22Rv1 (cell line): Measurements from ENCODE around the gene PSD2.

Experiments used
- ZFX ChIP-seq: fragments of 450-650 bp; IDR thresholded peaks from 2 replicates; pipeline ENCODE4 v1.6.1; 2017; ENCODE audit warnings: antibody characterized with exemption, borderline replicate concordance
- TF ChIP-seq, protein P1 (sequence below): fragments of 450-650 bp; IDR thresholded peaks from 2 replicates; pipeline ENCODE4 v1.5.1; 2017; ENCODE audit warnings: mild to moderate bottlenecking

DNA sequence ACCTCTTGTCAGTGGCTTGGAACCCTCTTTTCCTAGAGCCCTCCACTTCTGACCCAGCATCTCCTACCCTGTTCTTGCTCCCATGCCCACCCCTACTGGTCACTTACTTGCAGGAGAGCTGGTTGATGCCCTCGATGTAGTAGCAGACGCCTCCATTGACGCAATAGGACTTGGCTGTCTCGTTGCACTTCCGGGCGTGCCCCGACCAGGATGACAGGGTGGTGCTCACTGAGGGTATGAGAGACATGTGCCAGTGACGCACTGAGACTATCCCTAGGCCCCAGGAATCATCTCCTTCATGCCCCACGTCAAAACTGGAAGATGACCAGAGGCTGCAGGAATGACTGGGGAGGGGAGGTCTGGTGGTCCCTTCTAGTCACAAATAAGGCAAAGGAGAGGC lies 76.0 kb downstream of the PSD2 start:
- TF ChIP-seq, protein P1, sequence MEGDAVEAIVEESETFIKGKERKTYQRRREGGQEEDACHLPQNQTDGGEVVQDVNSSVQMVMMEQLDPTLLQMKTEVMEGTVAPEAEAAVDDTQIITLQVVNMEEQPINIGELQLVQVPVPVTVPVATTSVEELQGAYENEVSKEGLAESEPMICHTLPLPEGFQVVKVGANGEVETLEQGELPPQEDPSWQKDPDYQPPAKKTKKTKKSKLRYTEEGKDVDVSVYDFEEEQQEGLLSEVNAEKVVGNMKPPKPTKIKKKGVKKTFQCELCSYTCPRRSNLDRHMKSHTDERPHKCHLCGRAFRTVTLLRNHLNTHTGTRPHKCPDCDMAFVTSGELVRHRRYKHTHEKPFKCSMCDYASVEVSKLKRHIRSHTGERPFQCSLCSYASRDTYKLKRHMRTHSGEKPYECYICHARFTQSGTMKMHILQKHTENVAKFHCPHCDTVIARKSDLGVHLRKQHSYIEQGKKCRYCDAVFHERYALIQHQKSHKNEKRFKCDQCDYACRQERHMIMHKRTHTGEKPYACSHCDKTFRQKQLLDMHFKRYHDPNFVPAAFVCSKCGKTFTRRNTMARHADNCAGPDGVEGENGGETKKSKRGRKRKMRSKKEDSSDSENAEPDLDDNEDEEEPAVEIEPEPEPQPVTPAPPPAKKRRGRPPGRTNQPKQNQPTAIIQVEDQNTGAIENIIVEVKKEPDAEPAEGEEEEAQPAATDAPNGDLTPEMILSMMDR, result no peak
- TF ChIP-seq ZFX, result no peak
